Measurements from ENCODE around the gene AKAIN1.

AKAIN1 gene

DNA sequence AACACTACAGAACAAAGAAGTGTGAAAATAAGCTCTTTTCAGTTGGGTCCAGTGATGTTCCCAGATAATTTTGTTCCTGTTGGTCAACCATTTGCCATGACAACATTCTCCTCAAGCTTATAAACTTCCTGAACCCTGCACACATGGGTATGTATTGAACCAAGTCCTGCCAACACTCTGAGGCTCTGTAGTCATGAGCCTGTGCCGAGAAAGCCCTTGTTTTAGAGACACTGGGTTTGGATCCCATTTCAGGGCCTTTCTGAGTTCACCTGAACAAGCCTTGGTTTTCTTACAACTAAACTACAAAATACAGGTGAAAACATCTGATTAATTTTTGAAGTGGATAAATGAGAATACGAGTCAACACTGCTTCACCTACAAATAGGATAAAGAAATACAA lies 38.5 kb downstream of the AKAIN1 start:
- DNase-seq = no peak

DNA sequence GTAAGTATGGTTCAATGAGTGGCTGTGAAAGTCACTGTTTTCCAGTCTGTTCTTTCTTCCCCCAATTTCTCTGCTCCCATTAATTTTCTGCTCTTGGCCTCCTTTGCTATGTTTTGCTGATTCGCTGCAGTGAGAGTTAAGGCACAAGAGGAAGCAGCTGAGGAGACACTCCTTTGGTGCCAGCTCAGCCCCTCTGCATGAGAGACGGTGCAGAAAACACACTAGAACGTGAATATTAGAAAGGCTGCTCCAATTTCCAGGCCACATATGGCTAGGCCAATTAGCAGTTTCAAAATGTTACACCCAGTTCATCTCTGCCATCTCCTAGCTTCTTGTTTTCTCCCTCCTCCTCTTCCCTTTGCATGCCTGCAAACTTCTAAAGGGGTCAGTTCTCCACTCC lies 38.9 kb downstream of the AKAIN1 start:
- DNase-seq = no peak

DNA sequence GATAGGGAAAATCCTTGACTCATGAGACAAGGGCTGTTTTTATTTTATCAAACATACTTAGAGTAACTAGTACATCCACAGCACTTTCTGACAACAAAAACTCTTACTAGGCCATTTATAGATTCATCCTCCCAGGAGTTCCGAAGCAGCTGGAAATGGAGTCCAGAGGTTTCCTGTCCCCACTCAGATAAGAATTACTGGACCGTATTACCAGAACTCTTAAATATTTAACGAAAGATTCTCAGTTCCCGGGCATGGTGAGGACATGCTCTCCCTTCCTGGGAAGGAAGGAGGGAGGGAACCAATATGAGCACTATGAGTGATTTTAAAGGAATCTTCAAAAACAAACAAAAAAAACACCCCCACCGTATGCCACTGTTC lies 41.2 kb downstream of the AKAIN1 start:
- DNase-seq = no peak

DNA sequence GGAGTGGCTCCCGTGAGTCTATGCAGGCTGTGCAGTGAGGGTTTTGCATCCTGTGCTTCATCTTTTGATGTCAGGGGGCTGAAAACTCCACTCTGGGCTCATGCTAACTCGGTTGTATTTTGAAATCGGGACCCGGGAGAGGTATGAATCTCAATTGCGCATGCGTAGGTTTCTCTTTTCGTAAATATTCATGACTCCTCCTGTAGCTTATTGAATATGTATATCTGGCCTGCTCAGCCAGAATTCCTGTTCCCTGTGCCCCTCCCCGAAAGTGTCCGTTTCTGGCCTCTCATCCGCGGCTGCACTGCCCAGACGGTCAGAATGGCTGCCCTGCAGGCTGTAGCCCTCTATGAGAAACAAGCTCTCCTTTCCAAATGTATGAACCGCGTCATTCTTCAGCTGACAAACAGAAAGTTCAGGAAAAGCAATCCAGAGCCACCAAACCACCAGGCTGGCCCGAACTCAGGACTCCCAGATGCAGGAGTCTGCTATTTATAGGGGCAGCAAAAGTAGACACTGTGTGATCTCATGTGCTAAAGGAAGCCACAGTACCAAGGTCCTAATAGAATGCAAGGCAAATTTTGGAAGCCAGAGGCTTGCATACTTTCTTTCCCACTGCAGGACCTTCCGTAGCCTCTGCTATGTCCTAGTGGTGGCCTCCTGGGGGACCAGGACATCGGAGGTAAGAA lies 41.7 kb downstream of the AKAIN1 start:
- no peak for DNase-seq

DNA sequence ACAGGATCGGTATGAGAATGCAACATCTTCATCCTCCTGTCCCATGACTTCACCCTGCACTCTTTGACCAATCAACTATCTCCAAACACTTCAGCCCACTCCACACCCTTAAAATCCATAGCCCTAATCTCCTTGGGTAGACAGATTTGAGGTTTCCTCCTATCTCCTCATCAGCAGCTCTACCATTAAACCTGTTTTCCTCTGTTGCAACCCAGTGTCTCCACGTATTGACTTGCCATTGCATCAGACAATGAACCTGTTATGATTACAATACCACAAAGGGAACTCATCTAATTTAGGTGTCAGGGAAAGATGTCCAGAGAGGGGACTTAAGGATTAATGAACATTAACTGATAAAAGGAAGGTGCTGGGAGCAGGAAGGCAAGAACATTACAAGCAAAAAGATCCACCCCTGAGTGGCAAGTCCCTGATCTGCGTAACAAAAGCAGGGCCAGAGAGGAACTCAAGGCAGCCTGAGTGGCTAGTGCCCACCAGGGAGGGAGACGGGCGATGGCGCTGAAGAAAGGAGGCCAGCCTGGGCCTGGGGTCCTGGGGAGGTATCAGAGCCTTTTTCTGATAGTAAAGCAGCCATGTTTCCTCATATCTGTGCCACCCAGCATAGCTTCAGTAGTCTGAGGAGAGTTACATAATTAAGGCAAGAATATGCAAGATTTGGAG lies 44.6 kb downstream of the AKAIN1 start:
- DNase-seq = no peak

DNA sequence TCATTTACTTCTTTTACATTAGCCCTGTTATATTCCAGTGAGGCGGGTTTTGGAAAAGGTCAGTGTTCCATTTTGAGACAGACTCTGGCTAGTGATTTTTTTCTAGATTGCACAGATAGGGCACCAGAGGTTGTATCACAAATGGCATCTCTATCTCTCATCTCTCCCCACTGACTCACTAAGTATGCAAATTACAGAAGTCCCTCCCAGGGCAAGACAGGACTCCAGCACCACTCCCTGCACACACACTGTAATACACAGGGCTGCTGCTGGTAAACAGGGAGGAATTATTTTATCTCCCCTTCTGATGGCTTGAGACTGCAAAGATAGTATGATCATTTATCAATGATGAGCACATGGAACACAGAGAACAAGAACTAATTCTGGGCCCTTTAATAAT lies 46.2 kb downstream of the AKAIN1 start:
- no peak for DNase-seq

DNA sequence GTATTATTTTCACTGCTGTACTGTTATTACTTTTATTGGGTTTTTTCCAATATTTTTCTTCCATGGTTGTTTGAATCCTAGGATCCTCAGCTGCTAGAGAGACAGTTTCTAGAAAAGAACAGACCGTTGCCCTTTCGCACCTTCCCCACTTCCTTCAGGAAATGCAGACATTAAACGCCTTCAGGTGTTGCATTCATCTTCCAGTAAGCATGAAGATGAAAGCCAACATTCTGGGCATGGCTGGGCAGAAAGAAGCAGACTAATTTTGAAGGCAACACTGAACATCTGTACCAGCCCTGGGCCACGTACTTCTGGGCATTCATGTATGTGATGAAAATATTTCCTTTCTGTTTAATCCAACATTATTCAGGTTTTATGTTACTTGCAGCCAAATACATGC lies 51.0 kb downstream of the AKAIN1 start:
- no peak for DNase-seq

DNA sequence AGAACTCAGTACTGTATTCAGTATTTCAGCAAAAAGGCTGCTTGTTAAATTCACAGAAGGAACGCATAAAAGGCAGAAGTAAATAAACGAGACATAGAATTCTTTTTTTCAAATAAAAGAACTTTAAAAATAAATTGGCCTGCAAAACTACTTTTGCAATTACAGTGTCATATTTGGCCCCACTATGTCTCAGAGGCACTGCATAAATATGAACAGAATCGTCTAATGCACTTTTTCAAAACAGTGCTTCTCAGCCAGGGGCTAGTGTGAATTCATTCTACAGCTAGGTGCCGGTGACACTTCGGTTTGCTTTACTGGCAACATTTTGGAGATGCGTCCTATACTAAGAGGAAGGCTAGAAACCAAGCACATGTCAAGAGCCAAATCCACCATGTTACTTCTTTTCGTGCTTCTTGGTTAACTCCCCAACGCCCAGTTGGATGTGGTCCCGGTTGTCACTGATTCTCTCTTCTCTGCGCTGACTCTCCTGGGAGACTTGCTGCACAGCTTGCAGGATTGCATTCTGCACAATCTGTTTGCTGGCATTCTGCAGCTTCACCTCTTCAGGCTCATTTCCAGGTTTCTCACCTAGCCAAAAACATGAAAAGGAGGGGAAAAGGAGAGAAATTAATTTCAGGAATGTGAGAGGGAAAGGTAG lies 51.8 kb downstream of the AKAIN1 start:
- DNase-seq = no peak

DNA sequence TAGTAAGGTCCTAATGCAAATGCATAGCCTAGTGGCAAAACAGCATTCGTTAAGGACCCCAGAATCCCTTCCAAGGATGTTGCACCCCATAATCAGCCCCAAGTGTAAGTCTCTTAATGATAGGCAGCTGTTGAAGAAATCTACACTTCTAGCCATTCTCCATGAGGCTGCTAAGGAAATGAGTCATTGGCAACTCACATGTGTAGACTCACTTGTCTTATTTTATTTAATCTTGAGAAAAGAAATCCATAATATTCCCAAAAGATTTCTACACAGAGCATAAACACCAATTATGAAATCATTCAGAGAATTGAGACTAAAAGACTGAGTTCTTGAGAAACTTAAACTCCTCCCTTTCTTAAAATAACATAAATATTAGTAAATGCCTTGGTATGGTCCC lies 52.4 kb downstream of the AKAIN1 start:
- no peak for DNase-seq

DNA sequence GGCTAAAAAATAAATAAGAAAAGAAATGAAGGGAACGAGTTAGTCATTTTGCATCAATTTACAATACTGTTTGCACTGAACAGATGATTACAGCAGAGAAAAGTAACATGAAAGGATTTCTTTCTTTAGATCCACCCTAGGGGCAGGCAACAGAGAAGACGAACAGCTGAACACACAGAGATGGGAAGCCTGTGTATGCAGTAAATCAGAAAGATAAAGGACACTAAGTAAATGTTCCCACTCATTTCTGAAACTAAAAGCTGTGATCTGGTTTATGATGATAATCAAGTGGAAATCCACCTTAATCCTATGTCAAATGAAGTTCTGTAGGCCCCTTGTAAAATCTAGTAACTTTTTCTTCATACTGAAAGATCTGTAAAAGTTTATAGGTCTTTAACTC lies 54.2 kb downstream of the AKAIN1 start:
- DNase-seq = peak; percentile 5 to 10

DNA sequence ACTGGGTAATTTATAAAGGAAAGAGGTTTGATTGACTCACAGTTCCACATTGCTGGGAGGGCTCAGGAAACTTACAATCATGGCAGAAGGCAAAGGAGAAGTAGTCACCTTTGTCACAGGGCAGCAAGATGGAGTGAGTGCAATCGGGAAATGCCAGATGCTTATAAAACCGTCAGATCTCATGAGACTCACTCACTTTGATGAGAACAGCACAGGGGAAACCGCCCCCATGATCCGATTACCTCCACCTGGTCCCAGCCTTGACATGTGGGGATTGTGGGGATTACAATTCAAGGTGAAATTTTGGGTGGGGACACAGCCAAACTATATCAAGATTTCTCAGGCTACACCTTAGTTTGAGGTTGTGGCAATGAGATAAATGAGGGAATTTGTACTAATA lies 54.9 kb downstream of the AKAIN1 start:
- no peak for DNase-seq

DNA sequence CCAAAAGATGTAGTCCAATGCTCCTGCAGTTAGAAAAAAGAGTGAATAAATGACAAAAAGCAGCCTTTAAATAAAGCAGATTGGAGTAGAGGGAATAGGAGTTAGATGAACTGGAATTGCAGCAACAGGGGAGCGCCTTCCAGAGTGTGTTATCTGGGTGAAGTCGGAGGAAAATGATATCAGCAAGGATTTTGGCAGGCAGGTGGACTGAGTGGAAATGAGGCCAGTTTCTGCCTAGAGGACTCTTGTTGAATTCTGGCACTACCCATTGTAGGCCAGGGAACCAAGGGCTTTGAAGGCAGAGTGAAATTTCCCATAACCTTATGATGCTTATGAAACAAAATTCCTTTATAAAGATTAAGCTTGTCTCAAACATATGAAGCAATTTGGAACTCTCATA lies 59.8 kb downstream of the AKAIN1 start:
- DNase-seq = no peak

DNA sequence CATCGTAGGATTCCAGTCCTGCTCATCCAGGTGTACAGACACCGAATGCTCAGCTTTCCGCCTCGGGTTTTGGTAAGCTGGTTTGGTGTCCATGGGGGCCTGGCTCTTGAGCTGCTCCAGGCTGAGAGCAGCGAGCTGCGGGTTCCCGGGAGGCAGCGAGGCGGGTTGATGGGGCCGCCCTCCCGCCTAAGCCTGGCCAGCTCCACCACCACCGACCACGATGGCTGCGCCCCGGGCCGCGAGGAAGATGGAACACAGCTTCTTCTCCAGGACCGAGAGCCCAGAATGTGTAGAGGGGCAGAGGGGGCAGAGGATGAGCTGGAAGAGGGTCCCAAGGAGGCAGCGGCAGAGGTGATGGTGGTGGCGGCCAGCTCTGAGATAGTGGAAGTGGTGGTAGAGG lies 64.1 kb downstream of the AKAIN1 start:
- no peak for DNase-seq

DNA sequence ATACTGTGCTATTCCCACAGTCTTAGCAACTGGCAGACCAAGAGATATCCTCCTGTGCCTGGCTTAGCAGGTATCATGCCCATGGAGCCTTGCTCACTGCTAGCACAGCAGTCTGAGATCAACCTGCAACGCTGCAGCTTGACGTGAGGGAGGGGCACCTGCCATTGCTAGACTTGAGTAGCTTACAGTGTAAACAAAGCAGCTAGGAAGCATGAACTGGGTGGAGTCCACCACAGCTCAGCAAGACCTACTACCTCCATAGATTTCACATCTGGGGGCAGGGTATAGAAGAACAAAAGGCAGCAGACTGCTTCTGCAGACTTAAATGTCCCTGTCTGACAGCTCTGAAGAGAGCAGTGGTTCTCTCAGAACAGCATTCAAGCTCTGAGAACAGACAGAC lies 74.8 kb downstream of the AKAIN1 start:
- DNase-seq = no peak

DNA sequence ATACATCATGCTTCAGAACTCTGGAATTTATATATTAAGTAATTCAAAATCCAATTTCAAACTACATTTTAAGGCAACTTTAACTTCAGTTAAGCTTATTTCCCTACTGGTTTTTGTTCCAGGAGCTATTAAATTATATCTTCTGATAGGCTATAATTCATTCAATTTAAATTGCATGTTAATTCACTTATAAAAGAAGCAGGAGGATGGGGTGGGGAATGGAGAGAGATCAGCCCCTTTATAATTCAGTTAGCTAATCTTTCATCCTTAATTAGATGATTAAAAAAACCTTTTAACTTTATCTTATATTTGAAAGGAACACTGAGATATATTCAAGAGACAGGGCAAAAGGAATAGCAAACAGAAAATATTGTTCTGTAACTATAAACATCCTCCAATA lies 86.8 kb downstream of the AKAIN1 start:
- no peak for DNase-seq

DNA sequence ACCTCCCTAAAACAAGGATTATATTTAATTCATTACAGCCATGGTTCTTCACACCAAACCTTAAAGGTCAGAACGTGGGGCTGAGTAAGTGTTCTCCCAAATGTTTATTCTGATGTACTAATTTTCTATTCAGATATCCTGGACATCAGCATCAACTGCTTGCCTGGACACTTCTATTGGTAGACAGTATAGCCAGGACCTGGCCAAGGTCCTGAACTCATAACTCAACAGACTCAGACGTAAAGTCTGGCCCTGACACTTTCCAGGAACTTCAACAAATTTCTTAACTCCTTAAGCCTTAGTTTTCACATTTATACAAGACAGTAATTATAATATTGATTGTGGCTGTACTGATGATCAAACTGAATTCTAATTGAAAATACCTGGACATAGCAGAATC lies 89.1 kb downstream of the AKAIN1 start:
- no peak for DNase-seq

DNA sequence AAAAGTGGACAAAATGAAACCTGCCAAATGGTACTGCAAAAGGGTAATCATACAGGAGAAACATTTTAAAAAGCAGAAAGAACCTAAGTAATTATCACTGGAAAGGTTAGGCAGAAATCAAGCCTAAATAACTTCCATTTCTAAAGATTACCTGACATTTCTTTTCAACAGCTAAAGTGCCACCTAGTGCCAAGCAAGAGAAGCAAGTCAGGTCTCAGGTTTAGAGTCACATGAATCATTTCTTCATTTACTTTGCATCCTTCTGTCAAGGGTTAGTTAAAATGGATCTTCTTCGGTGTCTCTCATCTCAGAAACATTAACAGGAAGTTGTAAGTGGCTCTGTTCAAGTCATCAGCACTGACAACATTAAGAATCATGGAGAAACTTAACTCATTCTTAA lies 90.3 kb downstream of the AKAIN1 start:
- peak in 1 of 2 experiments; percentile 8 for DNase-seq

DNA sequence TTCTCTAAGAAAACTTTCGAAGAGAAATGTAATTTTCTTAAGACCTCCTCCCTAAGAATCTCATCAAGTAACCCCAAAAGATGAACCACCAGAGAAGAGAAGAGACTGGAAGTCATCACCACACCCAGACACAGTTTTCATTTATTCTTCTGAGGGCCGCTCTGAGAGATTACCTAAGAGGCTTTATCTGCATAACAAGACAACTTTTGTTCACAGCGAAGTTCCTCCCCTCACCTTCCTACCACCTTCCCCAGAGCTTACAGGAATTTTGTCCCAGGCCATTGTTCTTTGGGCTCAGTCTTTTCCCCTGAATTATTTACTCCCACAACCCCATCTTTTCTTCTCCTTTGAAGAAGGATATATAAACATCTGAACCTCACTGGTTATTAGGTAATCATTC lies 92.8 kb downstream of the AKAIN1 start:
- DNase-seq = no peak

DNA sequence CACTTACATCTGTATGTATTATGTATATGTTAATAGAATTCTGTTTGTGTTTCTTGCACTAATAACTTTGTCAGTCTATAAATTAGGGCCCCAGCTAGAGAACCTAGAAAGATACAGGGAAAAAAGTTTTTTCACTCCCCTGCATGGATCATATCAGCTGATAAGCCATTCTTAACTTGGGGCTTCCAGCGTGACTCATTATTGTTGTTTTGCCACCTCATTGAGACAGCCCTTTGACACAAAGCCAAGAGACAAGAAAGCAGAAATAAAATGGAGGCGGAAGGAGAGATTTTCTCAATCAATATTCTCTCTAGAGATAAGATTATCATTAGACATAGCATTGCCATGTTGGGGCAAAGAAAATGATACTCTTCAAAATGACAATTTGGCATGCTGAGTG lies 93.4 kb downstream of the AKAIN1 start:
- no peak for DNase-seq

DNA sequence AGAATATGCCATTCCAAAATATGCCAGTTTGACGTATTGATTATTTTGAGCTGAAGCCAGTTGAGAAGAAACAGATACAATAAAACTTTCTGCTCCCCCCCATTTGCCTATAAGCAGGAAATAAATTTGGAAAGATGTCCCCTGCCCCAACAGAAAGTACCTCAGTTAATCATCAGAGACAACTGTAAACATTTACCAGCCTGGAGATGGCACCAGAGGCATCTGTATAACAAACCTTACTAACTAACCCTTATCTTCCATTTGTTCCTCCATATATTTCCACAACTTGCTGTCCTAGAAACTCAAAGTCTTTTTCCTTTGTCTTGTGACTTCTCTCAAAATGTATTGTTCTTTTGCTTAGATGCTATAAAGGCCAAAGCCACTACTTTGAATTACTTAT lies 93.8 kb downstream of the AKAIN1 start:
- no peak for DNase-seq

DNA sequence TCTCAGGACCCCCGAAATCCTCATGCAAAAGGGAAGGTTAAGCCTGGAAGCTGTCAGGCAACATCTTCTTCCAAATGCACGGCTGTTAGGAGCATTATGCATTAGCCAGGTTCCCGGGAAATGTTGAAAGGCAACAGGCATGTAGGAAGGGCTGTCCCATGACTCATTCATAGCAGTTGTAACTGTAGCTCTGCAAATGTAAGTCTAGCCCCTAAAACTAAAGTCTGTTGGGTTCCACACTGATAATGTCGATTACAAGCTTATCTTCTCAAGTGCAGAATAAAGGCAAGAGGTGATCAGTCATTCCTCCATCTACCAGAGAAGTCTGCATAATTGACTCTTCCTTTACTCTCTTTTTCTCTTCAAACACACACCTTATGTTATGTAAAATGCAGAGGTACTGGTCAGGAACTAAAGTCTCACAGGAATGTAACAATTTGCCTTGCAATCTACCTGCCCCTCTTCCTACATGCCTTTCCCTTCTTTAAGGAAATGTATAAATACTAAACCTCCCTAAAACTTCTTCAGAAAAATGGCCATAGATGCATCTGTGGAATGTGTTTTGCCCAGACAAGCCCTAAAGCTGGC lies 99.8 kb downstream of the AKAIN1 start:
- DNase-seq = no peak

DNA sequence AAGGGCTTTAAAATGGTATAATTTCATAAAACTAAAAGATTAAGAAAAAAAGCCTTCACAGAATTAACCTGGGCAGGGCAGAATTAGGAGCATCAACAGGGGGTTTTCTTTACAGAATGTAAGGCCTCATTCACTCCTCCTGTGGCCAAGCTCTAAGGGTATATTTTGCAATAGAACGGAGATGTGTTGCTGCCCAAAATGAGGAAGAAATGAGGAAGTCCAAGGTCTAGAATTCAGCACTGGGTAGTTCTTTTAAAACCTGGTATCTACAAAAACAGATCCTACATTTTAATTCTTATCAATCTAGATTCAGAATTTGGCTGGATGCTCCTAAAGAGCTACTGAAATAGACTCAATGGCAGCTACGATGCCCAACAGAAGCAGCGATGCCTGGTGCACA lies 101.8 kb downstream of the AKAIN1 start:
- no peak for DNase-seq

DNA sequence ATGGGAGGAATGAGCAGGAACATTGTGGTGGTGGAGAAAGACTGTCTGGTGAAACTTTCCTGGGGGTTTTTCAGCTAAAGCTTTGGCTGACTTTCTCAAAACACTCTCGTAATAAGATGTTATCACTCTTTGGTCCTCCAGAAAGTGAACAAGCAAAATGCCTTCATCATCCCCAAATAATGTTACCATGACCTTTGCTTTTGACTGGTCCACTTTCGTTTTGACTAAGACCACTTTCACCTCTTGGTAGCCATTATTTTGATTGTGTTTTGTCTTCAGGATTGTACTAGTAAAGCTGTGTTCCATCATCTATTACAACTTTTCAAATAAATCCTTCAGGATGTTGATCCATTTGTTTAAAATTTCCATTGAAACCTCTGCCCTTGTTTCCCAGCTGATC lies 103.2 kb downstream of the AKAIN1 start:
- DNase-seq = no peak
